AG09309 (cell line): ENCODE data around the gene PLA2G2C.

ENCODE experiments used
- DNase-seq: peaks from one replicate; pipeline ENCODE4 v3.0.0-alpha.2; 2010; ENCODE audit warnings: low read depth
- H3K4me3 ChIP-seq: 2 replicates; pipeline ENCODE4 v1.5.1; 2011; ENCODE audit warnings: mild to moderate bottlenecking, low read depth, low read length, moderate library complexity; ENCODE audit not compliant: control insufficient read depth
- TF ChIP-seq, protein P1 (sequence below): IDR thresholded peaks from 2 replicates; pipeline ENCODE4 v1.5.1; 2011; ENCODE audit warnings: mild to moderate bottlenecking, low read depth, low read length, inconsistent platforms; ENCODE audit not compliant: insufficient read depth, control insufficient read depth; ENCODE audit errors: missing control alignments

Gene PLA2G2C

GRCh38 chr1:20180129-20180843, 6.0 kb downstream of the PLA2G2C start:
- TF ChIP-seq, protein P1, sequence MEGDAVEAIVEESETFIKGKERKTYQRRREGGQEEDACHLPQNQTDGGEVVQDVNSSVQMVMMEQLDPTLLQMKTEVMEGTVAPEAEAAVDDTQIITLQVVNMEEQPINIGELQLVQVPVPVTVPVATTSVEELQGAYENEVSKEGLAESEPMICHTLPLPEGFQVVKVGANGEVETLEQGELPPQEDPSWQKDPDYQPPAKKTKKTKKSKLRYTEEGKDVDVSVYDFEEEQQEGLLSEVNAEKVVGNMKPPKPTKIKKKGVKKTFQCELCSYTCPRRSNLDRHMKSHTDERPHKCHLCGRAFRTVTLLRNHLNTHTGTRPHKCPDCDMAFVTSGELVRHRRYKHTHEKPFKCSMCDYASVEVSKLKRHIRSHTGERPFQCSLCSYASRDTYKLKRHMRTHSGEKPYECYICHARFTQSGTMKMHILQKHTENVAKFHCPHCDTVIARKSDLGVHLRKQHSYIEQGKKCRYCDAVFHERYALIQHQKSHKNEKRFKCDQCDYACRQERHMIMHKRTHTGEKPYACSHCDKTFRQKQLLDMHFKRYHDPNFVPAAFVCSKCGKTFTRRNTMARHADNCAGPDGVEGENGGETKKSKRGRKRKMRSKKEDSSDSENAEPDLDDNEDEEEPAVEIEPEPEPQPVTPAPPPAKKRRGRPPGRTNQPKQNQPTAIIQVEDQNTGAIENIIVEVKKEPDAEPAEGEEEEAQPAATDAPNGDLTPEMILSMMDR: no peak
- no peak for DNase-seq
- H3K4me3 ChIP-seq: no peak overlapping the region

DNA sequence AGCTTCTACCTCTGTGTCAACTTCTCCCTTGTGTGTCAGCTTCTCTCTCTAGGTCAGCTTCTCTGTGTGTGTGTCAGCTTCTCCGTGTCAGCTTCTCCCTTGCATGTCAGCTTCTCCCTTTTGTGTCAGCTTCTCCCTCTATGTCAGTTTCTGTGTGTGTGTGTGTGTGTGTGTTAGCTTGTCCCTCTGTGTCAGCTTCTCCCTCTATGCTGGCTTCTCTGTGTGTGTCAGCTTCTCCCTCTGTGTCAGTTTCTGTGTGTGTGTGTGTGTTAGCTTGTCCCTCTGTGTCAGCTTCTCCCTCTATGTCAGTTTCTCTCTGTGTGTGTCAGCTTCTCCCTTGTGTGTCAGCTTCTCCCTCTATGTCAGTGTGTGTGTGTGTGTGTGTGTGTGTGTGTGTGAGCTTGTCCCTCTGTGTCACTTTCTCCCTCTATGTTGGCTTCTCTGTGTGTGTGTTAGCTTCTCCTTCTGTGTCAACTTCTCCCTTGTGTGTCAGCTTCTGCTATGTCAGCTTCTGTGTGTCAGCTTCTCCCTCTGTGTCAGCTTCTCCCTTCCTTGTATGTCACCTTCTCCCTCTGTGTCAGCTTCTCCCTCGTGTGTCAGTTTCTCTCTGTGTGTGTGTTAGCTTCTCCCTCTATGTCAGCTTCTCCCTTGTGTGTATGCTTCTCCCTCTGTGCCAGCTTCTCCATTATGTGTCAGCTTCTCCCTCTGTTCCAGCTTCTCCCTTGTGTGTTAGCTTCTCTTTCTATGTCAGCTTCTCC, 6.8 kb downstream of the PLA2G2C start:
- TF ChIP-seq, protein P1: no peak
- DNase-seq: no peak
- no peak overlapping the region for H3K4me3 ChIP-seq

GRCh38 chr1:20178634-20179370, 7.5 kb downstream of the PLA2G2C start:
- no peak overlapping the region for H3K4me3 ChIP-seq
- no peak for DNase-seq
- TF ChIP-seq, protein P1: no peak

DNA sequence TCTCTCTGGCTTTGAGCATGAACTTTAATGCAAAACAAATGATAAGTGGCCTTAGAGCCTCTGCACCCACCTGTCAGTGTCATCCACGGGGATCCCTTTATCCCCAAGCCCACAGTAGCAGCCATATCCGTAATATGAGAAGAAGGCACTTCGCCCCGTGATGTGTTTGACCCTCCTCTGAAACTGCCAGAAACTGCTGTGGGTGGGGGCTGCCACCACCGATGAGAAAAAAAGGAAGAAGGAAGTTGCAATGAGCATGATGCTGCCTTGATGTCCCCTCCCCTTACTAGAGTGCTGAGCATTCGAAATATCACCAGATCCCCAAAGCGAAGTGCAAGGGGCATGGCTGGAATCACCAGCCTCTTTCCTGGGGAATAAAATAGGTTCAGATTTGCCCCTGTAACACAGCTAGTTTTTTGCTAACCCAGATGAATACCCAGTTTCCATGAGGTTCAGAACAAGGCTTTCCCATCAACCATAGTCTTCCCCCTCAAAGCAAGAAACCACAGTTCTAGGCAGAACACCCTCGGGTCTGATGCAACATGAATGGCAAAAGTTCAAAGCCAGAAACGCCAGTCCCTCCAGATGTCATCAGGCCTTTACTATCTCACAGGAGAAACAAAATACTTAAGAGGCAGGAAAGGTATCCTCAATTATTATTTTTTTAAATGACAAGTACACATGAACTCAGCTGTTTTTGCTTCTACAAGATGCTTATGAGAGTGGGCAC, 11.2 kb downstream of the PLA2G2C start:
- DNase-seq: no peak
- TF ChIP-seq, protein P1: no peak
- H3K4me3 ChIP-seq: no peak overlapping the region

DNA sequence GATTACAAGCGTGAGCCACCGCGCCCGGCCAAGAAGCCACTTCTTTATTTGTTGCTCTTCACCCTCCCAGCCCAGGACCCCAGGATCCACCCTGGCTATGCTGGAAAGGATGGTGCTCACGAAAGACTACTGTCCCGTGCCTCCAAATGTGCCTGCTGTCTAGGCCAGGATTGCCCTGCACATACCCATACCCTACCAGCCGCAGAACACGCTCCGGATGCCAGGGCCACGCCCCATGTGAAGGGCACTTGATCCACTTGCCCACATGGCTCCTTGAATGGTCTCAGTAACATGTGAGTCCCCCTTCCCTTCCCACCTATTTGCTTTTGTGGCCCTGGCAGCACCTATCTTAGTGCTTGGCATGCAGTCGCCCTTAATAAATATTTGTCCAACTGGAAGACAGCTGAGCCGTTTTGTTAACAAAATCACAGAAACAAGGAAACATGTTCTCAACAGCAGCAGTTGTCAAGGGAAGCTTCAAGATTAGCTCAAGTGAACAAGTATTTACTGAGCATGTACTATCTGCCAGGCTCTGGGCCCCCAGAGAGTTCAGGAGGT, 14.2 kb downstream of the PLA2G2C start:
- H3K4me3 ChIP-seq: no peak overlapping the region
- TF ChIP-seq, protein P1: no peak
- DNase-seq: no peak

DNA sequence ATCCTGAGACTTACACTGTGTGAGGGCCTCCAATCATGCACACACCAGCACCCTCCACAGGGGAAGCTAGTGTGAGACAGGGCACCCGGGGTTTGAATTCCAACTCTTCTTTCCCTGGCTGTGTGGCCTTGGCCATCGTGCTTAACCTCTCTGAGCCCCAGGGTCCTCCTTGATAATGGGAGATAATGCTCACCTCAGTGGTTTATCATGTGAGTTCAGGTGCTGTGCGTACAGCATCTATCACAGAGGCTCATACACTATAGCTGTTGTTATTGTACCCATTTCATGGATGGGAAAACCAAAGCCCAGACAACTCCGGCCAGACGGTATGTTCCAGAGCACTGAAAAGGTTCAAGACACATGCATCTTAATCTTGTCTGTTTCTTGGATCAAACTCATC, 16.4 kb downstream of the PLA2G2C start:
- TF ChIP-seq, protein P1: no peak
- no peak overlapping the region for H3K4me3 ChIP-seq
- no peak for DNase-seq
